GM12873 (cell line): ENCODE data around the gene TEX44.

Source experiments
- CTCF ChIP-seq: IDR thresholded peaks from 2 replicates; pipeline ENCODE4 v1.5.1; 2012; ENCODE audit warnings: low read depth, mild to moderate bottlenecking, moderate library complexity, low read length, control low read depth; ENCODE audit not compliant: insufficient read depth; ENCODE audit errors: missing control alignments

TEX44 gene

DNA sequence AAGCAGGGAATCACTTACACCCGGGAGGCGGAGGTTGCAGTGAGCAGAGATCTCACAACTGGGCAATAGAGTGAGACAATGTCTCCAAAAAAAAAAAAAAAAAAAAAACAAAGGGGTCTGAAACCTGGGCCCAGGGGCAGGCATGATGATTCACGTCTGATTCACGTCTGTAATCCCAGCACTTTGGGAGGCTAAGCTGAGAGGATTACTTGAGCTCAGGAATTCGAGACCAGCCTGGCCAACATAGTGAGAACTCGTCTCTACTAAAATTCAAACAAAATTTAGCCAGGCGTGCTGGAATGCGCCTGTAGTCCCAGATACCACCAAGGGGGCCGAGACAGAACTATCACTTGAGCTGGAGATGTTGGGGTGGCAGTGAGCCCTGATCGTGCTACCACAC, 30.3 kb downstream of the TEX44 start:
- TF ChIP-seq CTCF: no peak

DNA sequence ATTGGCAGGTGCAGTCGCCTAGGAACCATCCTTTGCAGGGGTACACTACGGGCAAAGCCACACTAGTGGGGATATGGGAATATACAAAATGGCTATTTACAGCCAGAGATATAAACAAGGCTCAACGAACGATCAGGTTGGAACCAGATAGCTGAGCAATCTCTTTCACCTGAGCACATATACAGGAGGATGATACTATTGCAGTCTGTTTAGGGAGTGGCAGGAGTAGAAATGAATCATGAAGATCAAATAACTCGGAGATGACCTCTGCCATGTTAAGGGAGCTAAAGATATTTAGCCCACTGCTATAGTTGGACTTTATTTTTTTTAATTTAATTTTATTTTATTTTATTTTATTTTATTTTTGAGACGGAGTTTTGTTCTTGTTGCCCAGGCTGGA, 33.8 kb downstream of the TEX44 start:
- no peak for TF ChIP-seq CTCF

- no peak for TF ChIP-seq CTCF
Measured at GRCh38 chr2:231627384-231628120, 34.9 kb downstream of the TEX44 start.

DNA sequence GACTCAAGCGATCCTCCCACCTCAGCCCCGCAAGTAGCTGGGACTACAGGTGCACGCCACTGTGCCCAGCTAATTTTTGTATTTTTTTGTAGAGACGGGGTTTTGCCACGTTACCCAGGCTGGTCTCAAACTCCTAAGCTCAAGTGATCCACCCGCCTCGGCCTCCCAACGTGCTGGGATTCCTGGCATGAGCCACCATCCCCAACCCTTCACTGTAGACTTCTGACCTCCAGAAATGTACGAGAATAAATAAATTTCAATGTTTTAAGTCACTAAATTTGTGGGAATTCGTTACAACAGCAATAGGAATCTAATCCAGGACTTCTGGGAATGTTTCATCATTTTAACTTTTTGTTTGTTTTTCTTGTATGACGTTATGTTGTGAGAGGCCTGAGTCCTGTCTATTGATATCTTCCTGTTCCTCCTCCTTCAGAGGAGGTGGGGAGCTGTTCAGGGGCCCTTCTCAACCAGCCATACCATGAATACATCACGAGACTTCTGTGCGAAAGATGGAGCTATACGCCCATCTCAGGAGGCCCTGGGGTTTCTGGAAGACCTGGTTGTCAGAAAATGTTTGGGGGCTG, 40.0 kb downstream of the TEX44 start:
- no peak for TF ChIP-seq CTCF

GRCh38 chr2:231633241-231633976, 40.7 kb downstream of the TEX44 start:
- no peak for TF ChIP-seq CTCF

DNA sequence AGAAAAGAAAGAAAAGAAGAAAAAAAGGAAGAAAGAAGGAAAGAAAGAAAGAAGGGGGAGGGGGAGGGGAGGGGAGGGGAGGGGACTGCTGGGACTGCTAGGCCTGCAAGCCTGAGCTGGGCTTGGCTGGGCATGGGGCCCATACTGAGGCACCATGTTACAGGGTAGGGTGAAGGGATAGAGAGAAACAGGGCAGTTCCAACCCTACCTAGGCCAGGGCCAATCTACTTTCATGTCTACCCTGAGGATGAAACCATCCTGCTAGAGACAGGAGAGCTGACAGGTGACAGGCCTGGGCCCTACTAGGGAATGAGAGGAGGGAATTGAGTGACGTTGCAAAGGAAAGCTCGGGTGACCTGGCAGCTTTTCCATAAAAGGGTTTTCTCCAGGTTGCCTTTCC, 41.7 kb downstream of the TEX44 start:
- no peak for TF ChIP-seq CTCF
